HG02852 (cell line): ENCODE results near the gene ABCC5.

Experiments used
- ATAC-seq: cut with Tn5 transposase; IDR thresholded peaks from one replicate; pipeline ENCODE4 v1.9.1; 2021; ENCODE audit warnings: mild to moderate bottlenecking, moderate library complexity; ENCODE audit not compliant: unreplicated experiment

Gene ABCC5

DNA sequence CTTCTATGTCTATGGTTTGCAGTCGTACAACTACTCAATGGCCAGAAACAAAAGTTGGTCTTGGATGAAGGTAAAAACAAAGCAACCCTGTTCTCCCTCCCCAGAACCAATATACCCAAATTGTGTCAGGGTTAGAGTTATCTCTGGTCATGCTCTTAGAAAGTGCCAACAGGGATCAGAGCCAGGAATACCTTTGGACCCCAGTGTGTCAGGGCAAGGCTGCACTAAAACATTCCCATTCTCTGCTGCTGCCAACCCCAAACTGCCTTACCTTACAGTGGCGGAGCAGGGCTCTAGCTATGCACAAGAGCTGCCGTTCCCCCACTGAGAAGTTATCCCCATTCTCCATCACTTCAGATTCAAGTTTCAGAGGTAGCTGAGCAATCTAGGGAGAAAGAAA lies 90.6 kb downstream of the ABCC5 start:
- ATAC-seq = no peak

DNA sequence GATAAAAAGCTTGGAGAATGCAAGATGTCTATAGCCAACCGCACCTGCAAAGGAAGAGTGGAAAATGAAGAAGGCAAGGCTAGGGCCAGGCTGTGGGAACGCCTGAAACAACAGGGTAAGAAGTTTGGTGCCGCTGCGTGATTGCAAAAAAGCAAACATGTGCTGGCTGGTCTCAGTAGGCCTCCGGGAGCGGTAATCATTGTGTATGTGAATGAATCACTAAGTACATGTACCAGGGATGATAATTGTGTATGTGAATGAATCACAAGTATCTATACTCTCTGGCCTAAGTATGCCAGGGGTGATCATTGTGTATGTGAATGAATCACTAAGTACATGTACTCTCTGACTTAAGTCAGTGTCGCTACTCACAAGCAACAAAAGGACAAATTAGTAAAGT lies 92.7 kb downstream of the ABCC5 start:
- no peak for ATAC-seq

- ATAC-seq = no peak
Observed at GRCh38 chr3:183924543-183924942, 93.1 kb downstream of the ABCC5 start.

DNA sequence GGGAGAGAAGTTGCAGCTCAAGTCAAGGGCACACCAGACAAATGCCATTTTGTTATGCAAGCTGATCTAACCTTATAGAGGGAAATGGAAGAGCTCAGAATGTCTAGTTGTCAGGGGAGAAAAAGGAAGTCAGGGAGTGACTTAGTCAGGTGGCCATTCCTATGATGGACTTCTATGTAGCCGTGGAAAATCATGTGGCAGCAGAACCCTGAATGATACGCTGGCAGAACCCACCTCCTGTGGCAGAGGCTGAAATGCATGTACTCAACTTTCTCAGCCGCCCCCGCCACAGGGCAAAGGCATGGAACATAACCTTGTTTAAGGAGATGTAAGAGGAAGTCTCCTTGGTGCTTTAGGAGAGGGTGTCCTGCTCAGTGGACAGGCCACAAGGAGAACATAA lies 95.3 kb downstream of the ABCC5 start:
- ATAC-seq = no peak

DNA sequence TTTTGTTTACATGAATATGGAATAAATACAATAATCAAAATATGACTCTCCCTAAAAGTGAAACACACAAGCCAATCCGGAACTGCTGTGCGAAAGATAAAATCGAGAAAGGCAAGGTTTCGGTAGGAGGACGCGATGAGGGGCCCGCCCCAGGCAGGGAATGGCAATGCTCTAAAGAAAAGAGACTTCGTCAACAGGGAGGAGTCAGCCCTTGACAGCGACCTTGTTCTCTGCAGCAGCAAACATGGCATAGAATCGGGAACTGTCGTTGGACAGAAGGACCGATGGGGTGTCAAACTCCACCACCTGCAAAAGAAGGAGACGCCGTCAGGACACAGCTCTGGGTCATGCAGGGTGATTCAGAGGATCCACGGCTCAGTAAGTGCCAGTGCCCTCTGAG lies 96.6 kb downstream of the ABCC5 start:
- ATAC-seq = no peak

DNA sequence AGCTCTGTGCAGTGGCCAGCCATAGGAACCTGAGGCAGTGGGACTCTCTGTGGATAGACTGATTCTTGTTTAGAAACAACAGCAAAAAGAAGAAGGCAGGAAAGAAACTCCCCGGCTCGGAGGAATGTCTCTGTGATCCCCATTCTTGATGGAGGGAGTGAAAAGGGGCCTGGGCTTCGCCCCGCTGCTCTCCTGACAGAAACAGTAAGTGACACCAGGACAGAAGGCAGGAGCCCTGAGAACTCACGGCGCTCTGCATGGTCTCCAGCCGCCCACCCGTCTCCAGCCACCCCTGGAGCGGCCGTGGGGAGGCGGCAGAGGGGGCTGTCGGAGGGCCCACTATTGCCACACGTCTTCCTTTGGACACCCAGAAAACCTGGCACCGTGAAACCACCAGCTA lies 97.3 kb downstream of the ABCC5 start:
- ATAC-seq = no peak

DNA sequence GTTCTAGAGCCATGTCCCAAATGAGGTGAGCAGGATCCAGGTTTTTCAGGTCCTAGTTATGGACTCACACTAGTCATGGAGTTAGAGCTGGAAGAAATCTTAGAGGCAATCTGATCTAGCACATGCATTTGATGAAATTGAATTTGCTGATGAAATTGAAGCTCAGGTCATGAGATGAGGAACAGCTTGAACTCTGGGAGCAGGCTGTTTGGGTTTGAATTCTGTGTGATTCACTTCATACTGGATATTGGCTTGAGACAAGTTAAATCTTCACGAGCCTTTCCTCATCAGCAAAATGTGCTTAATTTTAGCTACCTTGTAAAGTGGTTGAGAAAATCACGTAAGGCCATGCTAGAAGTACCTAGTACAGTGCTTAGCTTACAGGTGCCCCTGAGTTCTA lies 99.5 kb downstream of the ABCC5 start:
- no peak for ATAC-seq

DNA sequence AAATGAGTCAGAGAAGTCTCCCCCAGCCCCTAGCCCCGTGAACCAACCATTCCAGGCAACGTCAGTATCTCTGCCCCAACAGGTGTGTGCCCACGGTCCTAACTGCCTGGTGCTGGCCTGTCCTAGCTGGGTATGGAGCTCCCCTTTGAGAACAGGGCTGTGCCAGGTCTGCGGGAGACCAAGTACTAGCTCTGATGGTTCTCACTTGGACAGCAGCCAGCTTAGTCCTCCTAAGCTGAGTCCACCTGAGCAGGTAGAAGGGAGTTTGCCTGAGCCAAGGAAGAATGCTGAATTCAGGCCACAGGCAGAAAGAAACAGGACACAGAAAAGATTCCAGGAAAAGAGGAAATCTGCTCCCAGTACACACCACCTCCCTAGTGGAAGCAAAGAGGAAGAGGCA lies 99.9 kb downstream of the ABCC5 start:
- no peak for ATAC-seq

DNA sequence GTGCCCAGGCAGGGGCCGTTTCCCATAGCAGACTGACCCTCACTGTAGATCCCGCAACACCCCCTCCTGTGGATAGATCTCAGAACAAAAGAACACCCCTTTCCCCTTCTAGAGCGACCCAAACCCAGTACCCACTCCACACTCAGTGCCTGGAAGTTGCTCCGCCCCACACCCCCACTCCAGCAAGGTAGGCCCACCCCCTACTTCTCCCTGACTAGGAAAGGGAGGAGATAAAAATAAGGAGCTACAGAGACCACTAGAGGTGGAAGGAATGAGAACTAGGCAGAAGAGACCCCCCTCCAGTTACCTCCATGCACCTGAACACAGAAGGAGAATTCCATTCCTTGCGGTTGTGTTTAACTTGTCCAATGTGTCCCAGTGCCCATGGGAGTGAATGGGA lies 102.8 kb downstream of the ABCC5 start:
- no peak for ATAC-seq

- no peak for ATAC-seq
Observed at GRCh38 chr3:183913580-183913920, 104.1 kb downstream of the ABCC5 start.

GRCh38 chr3:183912895-183913579 lies 104.6 kb downstream of the ABCC5 start:
- no peak for ATAC-seq

DNA sequence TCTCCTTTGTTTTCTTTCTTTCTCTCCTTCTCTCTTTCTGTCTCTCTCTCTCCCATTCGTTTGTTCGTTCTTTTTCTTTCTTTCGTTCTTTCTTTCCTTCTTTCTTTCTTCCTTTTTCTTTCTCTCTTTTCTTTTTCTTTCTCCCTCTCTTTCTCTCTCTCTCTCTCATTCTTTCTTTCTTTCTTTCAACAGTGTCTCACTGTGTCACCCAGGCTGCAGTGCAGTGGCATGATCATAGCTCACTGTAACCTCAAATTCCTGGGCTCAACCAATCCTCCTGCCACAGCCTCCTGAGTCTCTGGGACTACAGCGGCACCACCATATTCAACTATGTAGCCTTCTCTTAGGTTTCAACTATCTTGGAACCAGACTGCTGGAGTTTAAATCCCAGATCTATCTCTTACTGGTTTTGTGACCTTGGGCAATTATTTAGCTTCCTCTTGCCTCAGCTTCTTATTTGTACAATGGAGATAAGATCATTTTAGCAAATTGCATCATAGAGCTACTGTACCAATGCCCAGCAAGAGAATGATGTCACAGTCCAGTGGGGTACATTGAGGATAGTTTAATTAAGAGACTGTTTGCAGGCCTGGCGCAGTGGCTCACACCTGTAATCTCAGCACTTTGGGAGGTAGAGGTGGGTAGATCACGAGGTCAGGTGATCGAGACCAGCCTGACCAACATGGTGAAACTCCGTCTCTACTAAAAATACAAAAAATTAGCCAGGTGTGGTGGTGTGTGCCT lies 105.7 kb downstream of the ABCC5 start:
- no peak for ATAC-seq

- ATAC-seq = no peak
Observed at GRCh38 chr3:183911087-183911486, 106.6 kb downstream of the ABCC5 start.

GRCh38 chr3:183909030-183909600 lies 108.6 kb downstream of the ABCC5 start:
- ATAC-seq = no peak

DNA sequence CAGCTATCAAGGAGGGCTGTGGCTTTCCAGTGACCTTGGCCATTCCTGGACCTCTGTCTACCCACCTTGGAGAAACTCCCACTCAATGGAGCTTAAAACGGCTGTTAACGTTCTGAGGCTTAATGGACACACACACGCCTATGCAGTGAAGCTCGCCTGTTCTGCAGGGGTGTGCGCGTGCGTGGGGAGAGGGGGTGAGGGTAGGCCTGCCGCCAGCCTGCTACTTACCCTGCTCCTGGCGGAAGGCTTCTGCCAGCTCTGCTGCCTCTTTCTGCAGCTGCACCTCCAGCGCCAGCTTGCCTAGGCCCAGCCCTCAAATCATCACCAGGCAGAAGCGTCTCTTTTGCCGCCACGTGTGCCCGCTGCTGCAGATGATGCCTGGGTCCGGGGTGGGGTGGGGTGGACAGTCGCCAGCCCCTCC lies 109.8 kb downstream of the ABCC5 start:
- no peak for ATAC-seq

- no peak for ATAC-seq
Observed at GRCh38 chr3:183907176-183907575, 110.5 kb downstream of the ABCC5 start.

DNA sequence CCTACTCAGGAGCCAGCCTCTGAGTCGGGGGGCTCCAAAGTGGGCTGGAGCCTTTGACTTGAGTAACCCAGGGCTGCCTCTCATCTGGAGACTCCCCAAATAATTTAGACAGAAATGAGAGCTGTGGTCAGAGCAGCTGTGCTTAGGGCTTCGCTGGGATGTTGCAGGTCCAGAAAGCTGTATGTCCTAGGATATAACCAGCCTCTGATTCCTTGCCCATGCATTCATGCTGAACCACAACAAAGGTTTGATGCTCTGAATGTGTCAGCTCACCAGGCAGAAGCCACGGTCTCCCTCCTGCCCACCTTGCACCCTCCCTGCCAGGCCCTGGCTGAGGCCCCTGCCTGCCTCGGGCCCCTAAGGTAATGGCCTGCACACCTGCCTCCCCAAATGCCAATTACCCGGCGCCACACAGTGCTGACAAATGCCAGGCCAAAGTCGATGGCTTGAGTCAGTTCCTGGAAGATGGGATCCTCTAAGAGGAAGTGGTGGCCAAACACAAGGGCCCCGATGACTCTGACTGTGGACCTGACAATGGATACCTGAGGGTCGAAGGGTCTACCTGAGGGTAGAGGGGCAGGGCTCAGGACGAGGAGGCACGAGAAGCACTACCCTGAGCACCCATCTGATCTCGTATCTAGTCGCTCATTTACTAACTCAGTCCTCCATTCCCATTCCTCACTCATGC lies 111.3 kb downstream of the ABCC5 start:
- no peak for ATAC-seq

DNA sequence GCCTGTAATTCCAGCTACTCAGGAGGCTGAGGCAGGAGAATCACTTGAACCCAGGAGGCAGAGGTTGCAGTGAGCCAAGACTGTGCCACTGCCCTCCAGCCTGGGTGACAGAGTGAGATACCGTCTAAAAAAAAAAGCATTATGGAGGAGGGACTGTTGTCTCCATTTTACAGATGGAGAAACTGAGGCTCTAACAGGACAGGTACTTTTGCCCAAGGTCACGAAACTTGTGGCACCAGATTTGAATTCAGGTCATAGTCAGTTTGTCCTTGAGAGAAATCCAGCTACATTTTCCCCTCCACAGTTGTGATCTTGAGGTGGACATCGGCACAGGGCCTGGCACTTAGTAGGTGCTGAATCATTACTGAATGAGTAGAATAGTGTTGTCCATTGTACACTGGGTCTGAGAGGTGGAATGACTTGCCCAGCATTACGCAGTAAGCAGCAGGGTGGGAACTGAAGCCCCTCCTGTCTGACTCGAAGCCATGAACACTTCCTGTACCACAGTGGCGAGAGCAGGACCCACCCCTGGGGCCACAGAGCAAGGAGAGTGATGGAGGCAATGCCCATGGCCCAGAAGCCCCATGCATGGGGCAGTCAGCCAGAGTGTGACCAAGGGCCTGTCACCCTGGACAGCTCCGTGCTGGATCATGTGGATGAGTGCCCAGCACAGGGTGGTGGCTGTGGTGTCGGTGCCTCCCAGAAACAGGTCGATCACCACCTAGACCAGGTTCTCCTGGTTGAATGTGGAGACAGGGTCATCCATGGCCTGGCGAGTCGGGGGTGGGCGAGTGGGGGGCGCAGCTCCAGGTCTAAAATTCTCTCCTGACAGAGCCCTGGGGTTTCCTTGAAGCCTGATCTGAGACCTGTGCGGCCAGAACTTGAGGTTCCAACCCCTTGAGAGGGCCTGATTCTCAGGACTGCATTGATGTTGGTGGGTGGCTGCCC lies 112.6 kb downstream of the ABCC5 start:
- ATAC-seq = no peak

GRCh38 chr3:183898028-183898431 lies 119.7 kb downstream of the ABCC5 start:
- no peak for ATAC-seq

DNA sequence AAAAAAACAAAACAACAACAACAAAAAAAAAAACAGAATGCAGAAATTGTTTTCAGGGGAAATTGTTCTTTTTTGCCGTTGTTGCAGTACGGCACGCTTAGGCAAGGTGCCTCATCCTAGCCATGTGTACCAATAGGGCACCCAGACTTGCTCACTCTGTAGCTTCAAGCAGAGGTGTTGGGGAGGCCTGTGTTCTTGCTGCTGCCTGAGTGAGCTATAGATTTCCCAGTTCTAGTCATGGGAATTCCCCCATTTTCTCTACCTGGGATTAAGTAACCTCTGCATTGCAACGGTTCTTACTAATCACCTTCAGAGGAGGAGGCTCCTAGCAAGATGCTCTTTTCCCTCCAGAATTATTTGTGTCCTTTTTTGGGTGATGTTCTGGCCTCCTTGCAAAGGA lies 120.1 kb downstream of the ABCC5 start:
- ATAC-seq = no peak

DNA sequence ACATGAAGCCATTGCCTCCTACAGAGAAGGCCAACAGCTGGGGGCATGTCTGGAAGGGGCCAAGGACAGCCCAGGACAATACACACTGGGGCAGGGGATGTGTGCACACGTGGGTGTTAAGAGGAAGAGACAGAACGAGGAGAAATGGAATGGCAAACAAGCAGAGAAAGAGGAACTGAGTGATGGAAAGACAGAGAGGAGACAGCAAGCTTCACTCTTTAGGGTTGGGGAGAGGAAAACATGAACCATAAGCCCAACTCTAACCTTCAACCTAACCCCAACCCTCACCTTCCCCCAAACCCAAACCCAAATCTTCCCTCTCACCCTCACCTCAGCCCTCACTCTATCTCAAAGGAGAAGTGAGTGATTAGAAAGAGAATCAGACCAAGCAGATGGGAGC lies 121.1 kb downstream of the ABCC5 start:
- no peak for ATAC-seq
